Caco-2 (cell line): ENCODE data around the gene KIAA0825. TPM values are rescaled to one million over a fixed set of nuclear protein-coding genes. Genes with fewer than 3 reads are reported as not detected.

Source experiments
- BruUV-seq: library from RNA; stranded (reverse); fragments of 400-500 nt; replicated peaks from 2 replicates; lab custom pipeline; 2021; lab: Mats Ljungman, UMichigan
- CTCF ChIA-PET: fragments of 300-600 bp; sonication (Branson Sonifier 250); formaldehyde crosslinking; loops from one replicate; lab custom pipeline; 2022; ENCODE audit warnings: antibody characterized with exemption; lab: Charles Lee
- POLR2A ChIA-PET: fragments of 300-600 bp; sonication (Branson Sonifier 250); formaldehyde crosslinking; loops from one replicate; lab custom pipeline; 2022; ENCODE audit warnings: antibody characterized with exemption; lab: Charles Lee
- DNase-seq, 2 experiments: peaks; one replicate each; pipeline versions ENCODE4 v3.0.0 to v3.0.0-alpha.2; 2020 to 2022
- H3K27me3 ChIP-seq: replicated peaks from 2 replicates; pipeline ENCODE4 v1.6.0; 2011; ENCODE audit warnings: low read length; ENCODE audit not compliant: control insufficient read depth, insufficient read depth
- H3K36me3 ChIP-seq: 2 replicates; pipeline ENCODE4 v1.5.1; 2011; ENCODE audit warnings: low read length; ENCODE audit not compliant: control insufficient read depth, insufficient read depth
- H3K4me1 ChIP-seq: fragments of 250-450 bp; sonication (Bioruptor Pico); 2 replicates; pipeline ENCODE4 v1.5.1; 2020; ENCODE audit warnings: mild to moderate bottlenecking
- H3K4me3 ChIP-seq: 2 replicates; pipeline ENCODE4 v1.5.1; 2011; ENCODE audit warnings: low read depth, mild to moderate bottlenecking, control low read depth, low read length
- H3K9me3 ChIP-seq: fragments of 250-450 bp; sonication (Bioruptor Pico); 2 replicates; pipeline ENCODE4 v1.5.1; 2020; ENCODE audit warnings: mild to moderate bottlenecking, moderate library complexity
- H3K27ac Mint-ChIP-seq: one replicate; pipeline ENCODE4 v1.8.0; 2022; ENCODE audit warnings: mixed read lengths; ENCODE audit not compliant: unreplicated experiment
- H3K27me3 Mint-ChIP-seq: one replicate; pipeline ENCODE4 v1.8.0; 2022; ENCODE audit warnings: mixed read lengths; ENCODE audit not compliant: insufficient read depth, unreplicated experiment
- H3K36me3 Mint-ChIP-seq: one replicate; pipeline ENCODE4 v1.8.0; 2022; ENCODE audit warnings: mild to moderate bottlenecking, mixed read lengths; ENCODE audit not compliant: insufficient read depth, unreplicated experiment
- H3K4me1 Mint-ChIP-seq: one replicate; pipeline ENCODE4 v1.8.0; 2022; ENCODE audit warnings: low read depth, mixed read lengths; ENCODE audit not compliant: unreplicated experiment
- H3K4me3 Mint-ChIP-seq: one replicate; pipeline ENCODE4 v1.8.0; 2022; ENCODE audit warnings: mild to moderate bottlenecking, moderate library complexity, mixed read lengths; ENCODE audit not compliant: unreplicated experiment
- H3K9me3 Mint-ChIP-seq: one replicate; pipeline ENCODE4 v1.8.0; 2022; ENCODE audit warnings: mixed read lengths; ENCODE audit not compliant: unreplicated experiment
- CTCF ChIP-seq, 2 experiments: fragments of 200-600 bp in 1 of 2; IDR thresholded peaks; 1 replicate in 1 of 2; 2 replicates in 1 of 2; pipeline versions ENCODE4 v1.5.1 to v1.8.0; 2011 to 2022; ENCODE audit warnings: antibody characterized with exemption in 1 of 2, control low read depth in 1 of 2, inconsistent platforms in 1 of 2, low read depth in 1 of 2, low read length in 1 of 2, mild to moderate bottlenecking in 1 of 2, moderate library complexity in 1 of 2; ENCODE audit not compliant: insufficient read depth in 1 of 2, severe bottlenecking in 1 of 2, unreplicated experiment in 1 of 2
- intact Hi-C: fragments of 100-400 bp; cut with micrococcal nuclease; formaldehyde crosslinking; loops from one replicate; pipeline ENCODE4 v1.10.0; 2022; ENCODE audit not compliant: unreplicated experiment
- total RNA-seq: library from RNA; stranded (reverse); gene quantifications from 2 replicates; pipeline ENCODE4 v1.2.3, GENCODE V29; 2022

The KIAA0825 gene
- total RNA-seq, 1 experiment from 2014 or later: 0.50 TPM

- POLR2A ChIA-PET: no interaction called here
- no peaks in the 10 kb centered on the region for H3K4me1 Mint-ChIP-seq
These were observed 342.4 kb downstream of the KIAA0825 start for GRCh38 chr5:94276048-94276447.

GRCh38 chr5:94274707-94275106 is 343.7 kb downstream of the KIAA0825 start:
- Histone ChIP-seq H3K9me3 (peaks cover 3% of the 10 kb centered on the region; the same call in 1 of the 2 replicates), H3K4me1 (peaks cover 4% of the 10 kb centered on the region; the same call in 1 of the 2 replicates), H3K4me3 (no peak overlapping the region), H3K27me3 (no peaks in the 10 kb centered on the region), H3K36me3 (no peaks in the 10 kb centered on the region)
- H3K36me3 Mint-ChIP-seq: no peaks in the 10 kb centered on the region
- no peak overlapping the region for H3K27ac Mint-ChIP-seq
- no TSS peak for BruUV-seq
- no peak overlapping the region for H3K4me3 Mint-ChIP-seq
- intact Hi-C loops: no loop called here
- no peak for DNase-seq
- ChIA-PET POLR2A (no interaction called here), CTCF (no interaction called here)
- no peaks in the 10 kb centered on the region for H3K4me1 Mint-ChIP-seq
- peaks cover 13% of the 10 kb centered on the region for H3K9me3 Mint-ChIP-seq
- H3K27me3 Mint-ChIP-seq: no peaks in the 10 kb centered on the region
- TF ChIP-seq CTCF (IDR thresholded peaks at IDR 0.05; ENCODE audit: insufficient read depth in 1 of 2, low read depth in 1 of 2, low read length in 1 of 2, severe bottlenecking in 1 of 2, unreplicated experiment in 1 of 2): no peak

More at GRCh38 chr5:94276048-94276447, 342.4 kb downstream of the KIAA0825 start:
- intact Hi-C loops: no loop called here
- Mint-ChIP-seq H3K27ac (no peak overlapping the region), H3K36me3 (no peaks in the 10 kb centered on the region), H3K4me3 (no peak overlapping the region), H3K27me3 (no peaks in the 10 kb centered on the region), H3K9me3 (no peaks in the 10 kb centered on the region)
- no peak for TF ChIP-seq CTCF (IDR thresholded peaks at IDR 0.05; ENCODE audit: insufficient read depth in 1 of 2, low read depth in 1 of 2, low read length in 1 of 2, severe bottlenecking in 1 of 2, unreplicated experiment in 1 of 2)
- no peak for DNase-seq
- Histone ChIP-seq H3K9me3 (no peaks in the 10 kb centered on the region), H3K27me3 (no peaks in the 10 kb centered on the region), H3K4me1 (peaks cover 4% of the 10 kb centered on the region; the same call in 1 of the 2 replicates), H3K36me3 (no peaks in the 10 kb centered on the region), H3K4me3 (no peak overlapping the region)
- no TSS peak for BruUV-seq
- CTCF ChIA-PET: no interaction called here

- Histone ChIP-seq H3K4me1 (no peaks in the 10 kb centered on the region), H3K9me3 (peaks cover 6% of the 10 kb centered on the region; the same call in 1 of the 2 replicates), H3K36me3 (no peaks in the 10 kb centered on the region), H3K4me3 (no peak overlapping the region), H3K27me3 (no peaks in the 10 kb centered on the region)
- no peaks in the 10 kb centered on the region for H3K27me3 Mint-ChIP-seq
- no peak overlapping the region for H3K27ac Mint-ChIP-seq
- no peak for DNase-seq
- BruUV-seq: no TSS peak
- intact Hi-C loops: no loop called here
- ChIA-PET CTCF (no interaction called here), POLR2A (no interaction called here)
- peaks cover 24% of the 10 kb centered on the region for H3K9me3 Mint-ChIP-seq
- no peaks in the 10 kb centered on the region for H3K4me1 Mint-ChIP-seq
- no peak overlapping the region for H3K4me3 Mint-ChIP-seq
- no peaks in the 10 kb centered on the region for H3K36me3 Mint-ChIP-seq
- TF ChIP-seq CTCF (IDR thresholded peaks at IDR 0.05; ENCODE audit: insufficient read depth in 1 of 2, low read depth in 1 of 2, low read length in 1 of 2, severe bottlenecking in 1 of 2, unreplicated experiment in 1 of 2): no peak
These were observed 350.2 kb downstream of the KIAA0825 start for GRCh38 chr5:94268226-94268625.
